ENCODE data around the gene MPLKIP.

DNA sequence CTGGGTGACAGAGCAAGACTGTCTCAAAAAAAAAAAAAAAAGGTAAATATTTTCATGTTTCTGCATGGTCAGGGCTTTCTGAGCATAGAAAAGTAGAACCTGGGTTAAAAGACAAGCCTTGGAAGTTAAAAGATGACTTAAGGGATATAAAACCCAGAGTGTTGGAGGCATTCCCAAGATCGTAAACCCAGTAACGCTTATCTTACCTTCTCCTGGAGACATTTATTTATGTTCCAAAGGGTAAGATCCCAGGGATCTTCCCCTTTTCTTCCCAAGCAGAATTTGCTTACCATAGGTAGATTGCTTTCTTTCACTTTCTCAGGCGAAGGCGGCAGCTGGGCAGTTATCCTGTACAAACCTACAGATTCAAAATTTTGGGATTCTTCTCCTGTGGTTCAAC lies 22.6 kb upstream of the MPLKIP start:
- TF ChIP-seq HDAC6 (IDR thresholded peaks at IDR 0.05; ENCODE audit: unreplicated experiment) (no peak), POLR2A (IDR thresholded peaks at IDR 0.05; ENCODE audit: low read depth, low read length) (no peak), SUZ12 (IDR thresholded peaks at IDR 0.05; ENCODE audit: unreplicated experiment) (no peak), ZNF24 (IDR thresholded peaks at IDR 0.05) (no peak), MAX (IDR thresholded peaks at IDR 0.05; ENCODE audit: low read depth, low read length) (no peak), EP300 (IDR thresholded peaks at IDR 0.05; ENCODE audit: borderline replicate concordance in 1 of 2, control insufficient read depth in 1 of 2, low read depth in 2 of 2, low read length in 2 of 2) (no peak)
- TF ChIP-seq, protein P1, sequence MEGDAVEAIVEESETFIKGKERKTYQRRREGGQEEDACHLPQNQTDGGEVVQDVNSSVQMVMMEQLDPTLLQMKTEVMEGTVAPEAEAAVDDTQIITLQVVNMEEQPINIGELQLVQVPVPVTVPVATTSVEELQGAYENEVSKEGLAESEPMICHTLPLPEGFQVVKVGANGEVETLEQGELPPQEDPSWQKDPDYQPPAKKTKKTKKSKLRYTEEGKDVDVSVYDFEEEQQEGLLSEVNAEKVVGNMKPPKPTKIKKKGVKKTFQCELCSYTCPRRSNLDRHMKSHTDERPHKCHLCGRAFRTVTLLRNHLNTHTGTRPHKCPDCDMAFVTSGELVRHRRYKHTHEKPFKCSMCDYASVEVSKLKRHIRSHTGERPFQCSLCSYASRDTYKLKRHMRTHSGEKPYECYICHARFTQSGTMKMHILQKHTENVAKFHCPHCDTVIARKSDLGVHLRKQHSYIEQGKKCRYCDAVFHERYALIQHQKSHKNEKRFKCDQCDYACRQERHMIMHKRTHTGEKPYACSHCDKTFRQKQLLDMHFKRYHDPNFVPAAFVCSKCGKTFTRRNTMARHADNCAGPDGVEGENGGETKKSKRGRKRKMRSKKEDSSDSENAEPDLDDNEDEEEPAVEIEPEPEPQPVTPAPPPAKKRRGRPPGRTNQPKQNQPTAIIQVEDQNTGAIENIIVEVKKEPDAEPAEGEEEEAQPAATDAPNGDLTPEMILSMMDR (IDR thresholded peaks at IDR 0.05 in 2 of 3, conservative IDR thresholded peaks at IDR 0.05 in 1 of 3; ENCODE audit: control insufficient read depth in 2 of 3, extremely low read depth in 1 of 3, insufficient read depth in 1 of 3, low read depth in 3 of 3, low read length in 3 of 3), result no peak

All from GM12878 (cell line).